Loucy (cell line): ENCODE data around the gene PPFIA4.

Experiments used
- EZH2phosphoT487 ChIP-seq: fragments of 200-600 bp; IDR thresholded peaks from 2 replicates; pipeline ENCODE4 v1.6.1; 2018; ENCODE audit warnings: antibody characterized with exemption, mild to moderate bottlenecking, moderate library complexity, borderline replicate concordance
- TF ChIP-seq, protein P1 (sequence below): fragments of 200-600 bp; sonication (generic); conservative IDR thresholded peaks from 2 replicates; pipeline ENCODE4 v1.5.1; 2014; ENCODE audit warnings: mild to moderate bottlenecking, antibody characterized with exemption, low read length

DNA sequence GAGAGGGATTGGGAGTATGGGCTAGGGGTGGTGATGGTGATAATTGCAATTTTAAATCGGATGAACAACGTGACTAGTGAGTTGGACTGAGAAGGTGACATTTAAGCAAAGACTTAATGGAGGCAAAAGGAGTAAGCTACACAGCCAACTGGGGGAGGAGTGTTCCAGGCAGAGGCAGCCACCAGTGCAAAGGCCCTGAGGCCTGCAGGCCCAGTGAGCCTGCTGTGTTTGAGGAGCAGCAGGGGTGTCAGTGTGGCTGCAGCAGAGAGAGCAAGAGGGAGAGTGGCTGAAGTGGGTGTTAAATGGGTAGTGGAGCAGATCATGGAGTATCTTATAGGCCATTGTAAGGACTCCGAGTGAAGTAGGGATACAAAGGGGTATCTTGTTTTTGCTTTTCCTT, 40.7 kb downstream of the PPFIA4 start:
- TF ChIP-seq, protein P1, sequence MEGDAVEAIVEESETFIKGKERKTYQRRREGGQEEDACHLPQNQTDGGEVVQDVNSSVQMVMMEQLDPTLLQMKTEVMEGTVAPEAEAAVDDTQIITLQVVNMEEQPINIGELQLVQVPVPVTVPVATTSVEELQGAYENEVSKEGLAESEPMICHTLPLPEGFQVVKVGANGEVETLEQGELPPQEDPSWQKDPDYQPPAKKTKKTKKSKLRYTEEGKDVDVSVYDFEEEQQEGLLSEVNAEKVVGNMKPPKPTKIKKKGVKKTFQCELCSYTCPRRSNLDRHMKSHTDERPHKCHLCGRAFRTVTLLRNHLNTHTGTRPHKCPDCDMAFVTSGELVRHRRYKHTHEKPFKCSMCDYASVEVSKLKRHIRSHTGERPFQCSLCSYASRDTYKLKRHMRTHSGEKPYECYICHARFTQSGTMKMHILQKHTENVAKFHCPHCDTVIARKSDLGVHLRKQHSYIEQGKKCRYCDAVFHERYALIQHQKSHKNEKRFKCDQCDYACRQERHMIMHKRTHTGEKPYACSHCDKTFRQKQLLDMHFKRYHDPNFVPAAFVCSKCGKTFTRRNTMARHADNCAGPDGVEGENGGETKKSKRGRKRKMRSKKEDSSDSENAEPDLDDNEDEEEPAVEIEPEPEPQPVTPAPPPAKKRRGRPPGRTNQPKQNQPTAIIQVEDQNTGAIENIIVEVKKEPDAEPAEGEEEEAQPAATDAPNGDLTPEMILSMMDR, result no peak
- no peak for TF ChIP-seq EZH2phosphoT487
